ENCODE data around the gene MESP1. TPM values are rescaled to one million over a fixed set of nuclear protein-coding genes. Genes with fewer than 3 reads are reported as not detected.

MESP1 gene
- total and polyA plus RNA-seq, 2 of the 13 experiments (the other 11 are each of a cell fraction or from before 2014, with no cell fraction given): not detected

DNA sequence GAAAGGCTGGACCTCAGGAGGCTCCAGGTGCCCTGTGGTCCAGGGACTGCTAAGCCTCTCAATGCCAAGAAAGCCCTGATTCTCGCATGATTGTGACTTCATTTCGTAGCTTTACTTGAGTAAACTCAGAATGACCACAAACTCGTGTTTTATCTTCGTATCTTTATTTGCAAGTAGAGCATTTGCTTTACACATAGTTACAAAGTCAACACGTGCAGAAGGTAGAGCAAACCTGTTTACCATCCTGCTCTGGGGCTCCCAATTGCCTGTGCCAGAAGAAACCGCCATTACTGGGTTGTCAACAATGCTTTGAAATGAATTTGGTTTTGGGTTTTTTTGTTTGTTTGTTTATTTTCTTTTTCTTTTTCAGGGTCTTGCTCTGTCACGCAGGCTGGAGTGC is 5.8 kb upstream of the MESP1 start (continued):
- TF ChIP-seq, protein P1, sequence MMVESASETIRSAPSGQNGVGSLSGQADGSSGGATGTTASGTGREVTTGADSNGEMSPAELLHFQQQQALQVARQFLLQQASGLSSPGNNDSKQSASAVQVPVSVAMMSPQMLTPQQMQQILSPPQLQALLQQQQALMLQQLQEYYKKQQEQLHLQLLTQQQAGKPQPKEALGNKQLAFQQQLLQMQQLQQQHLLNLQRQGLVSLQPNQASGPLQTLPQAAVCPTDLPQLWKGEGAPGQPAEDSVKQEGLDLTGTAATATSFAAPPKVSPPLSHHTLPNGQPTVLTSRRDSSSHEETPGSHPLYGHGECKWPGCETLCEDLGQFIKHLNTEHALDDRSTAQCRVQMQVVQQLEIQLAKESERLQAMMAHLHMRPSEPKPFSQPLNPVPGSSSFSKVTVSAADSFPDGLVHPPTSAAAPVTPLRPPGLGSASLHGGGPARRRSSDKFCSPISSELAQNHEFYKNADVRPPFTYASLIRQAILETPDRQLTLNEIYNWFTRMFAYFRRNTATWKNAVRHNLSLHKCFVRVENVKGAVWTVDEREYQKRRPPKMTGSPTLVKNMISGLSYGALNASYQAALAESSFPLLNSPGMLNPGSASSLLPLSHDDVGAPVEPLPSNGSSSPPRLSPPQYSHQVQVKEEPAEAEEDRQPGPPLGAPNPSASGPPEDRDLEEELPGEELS (CRISPR knock-in tag; IDR thresholded peaks at IDR 0.05): peak; percentile 72
- no peak for TF ChIP-seq PBX2 (CRISPR knock-in tag; IDR thresholded peaks at IDR 0.05)
- TF ChIP-seq FOXA3 (CRISPR knock-in tag; IDR thresholded peaks at IDR 0.05): peak; percentile 64; the same call in 1 of the 2 replicates
- no peak for TF ChIP-seq ZNF614 (CRISPR knock-in tag; IDR thresholded peaks at IDR 0.05; ENCODE audit: borderline replicate concordance)
- TF ChIP-seq HOXA9 (CRISPR knock-in tag; IDR thresholded peaks at IDR 0.05; ENCODE audit: borderline replicate concordance): no peak
- TF ChIP-seq ZBTB38 (CRISPR knock-in tag; IDR thresholded peaks at IDR 0.05): no peak
- TF ChIP-seq, protein P2, sequence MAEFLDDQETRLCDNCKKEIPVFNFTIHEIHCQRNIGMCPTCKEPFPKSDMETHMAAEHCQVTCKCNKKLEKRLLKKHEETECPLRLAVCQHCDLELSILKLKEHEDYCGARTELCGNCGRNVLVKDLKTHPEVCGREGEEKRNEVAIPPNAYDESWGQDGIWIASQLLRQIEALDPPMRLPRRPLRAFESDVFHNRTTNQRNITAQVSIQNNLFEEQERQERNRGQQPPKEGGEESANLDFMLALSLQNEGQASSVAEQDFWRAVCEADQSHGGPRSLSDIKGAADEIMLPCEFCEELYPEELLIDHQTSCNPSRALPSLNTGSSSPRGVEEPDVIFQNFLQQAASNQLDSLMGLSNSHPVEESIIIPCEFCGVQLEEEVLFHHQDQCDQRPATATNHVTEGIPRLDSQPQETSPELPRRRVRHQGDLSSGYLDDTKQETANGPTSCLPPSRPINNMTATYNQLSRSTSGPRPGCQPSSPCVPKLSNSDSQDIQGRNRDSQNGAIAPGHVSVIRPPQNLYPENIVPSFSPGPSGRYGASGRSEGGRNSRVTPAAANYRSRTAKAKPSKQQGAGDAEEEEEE (CRISPR knock-in tag; IDR thresholded peaks at IDR 0.05; ENCODE audit: borderline replicate concordance): no peak
- peak; percentile 55; the same call in 1 of the 2 replicates for TF ChIP-seq BCL6 (CRISPR knock-in tag; IDR thresholded peaks at IDR 0.05)
- no peak for TF ChIP-seq DR1 (CRISPR knock-in tag; IDR thresholded peaks at IDR 0.05)
- TF ChIP-seq BHLHE40 (IDR thresholded peaks at IDR 0.05; ENCODE audit: low read length): peak; percentile 77
- no peak for TF ChIP-seq ZNF652 (CRISPR knock-in tag; IDR thresholded peaks at IDR 0.05; ENCODE audit: borderline replicate concordance, low read depth)
- peak; percentile 9; the same call in 1 of the 2 replicates for TF ChIP-seq HNF4A (CRISPR knock-in tag; IDR thresholded peaks at IDR 0.05)
- 0 out of 2 replicates have a peak, but pooled peaks have one; percentile 29 for TF ChIP-seq TBX3 (IDR thresholded peaks at IDR 0.05; ENCODE audit: borderline replicate concordance)
- TF ChIP-seq, protein P3, sequence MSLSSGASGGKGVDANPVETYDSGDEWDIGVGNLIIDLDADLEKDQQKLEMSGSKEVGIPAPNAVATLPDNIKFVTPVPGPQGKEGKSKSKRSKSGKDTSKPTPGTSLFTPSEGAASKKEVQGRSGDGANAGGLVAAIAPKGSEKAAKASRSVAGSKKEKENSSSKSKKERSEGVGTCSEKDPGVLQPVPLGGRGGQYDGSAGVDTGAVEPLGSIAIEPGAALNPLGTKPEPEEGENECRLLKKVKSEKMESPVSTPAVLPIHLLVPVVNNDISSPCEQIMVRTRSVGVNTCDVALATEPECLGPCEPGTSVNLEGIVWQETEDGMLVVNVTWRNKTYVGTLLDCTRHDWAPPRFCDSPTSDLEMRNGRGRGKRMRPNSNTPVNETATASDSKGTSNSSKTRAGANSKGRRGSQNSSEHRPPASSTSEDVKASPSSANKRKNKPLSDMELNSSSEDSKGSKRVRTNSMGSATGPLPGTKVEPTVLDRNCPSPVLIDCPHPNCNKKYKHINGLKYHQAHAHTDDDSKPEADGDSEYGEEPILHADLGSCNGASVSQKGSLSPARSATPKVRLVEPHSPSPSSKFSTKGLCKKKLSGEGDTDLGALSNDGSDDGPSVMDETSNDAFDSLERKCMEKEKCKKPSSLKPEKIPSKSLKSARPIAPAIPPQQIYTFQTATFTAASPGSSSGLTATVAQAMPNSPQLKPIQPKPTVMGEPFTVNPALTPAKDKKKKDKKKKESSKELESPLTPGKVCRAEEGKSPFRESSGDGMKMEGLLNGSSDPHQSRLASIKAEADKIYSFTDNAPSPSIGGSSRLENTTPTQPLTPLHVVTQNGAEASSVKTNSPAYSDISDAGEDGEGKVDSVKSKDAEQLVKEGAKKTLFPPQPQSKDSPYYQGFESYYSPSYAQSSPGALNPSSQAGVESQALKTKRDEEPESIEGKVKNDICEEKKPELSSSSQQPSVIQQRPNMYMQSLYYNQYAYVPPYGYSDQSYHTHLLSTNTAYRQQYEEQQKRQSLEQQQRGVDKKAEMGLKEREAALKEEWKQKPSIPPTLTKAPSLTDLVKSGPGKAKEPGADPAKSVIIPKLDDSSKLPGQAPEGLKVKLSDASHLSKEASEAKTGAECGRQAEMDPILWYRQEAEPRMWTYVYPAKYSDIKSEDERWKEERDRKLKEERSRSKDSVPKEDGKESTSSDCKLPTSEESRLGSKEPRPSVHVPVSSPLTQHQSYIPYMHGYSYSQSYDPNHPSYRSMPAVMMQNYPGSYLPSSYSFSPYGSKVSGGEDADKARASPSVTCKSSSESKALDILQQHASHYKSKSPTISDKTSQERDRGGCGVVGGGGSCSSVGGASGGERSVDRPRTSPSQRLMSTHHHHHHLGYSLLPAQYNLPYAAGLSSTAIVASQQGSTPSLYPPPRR (CRISPR knock-in tag; IDR thresholded peaks at IDR 0.05; ENCODE audit: borderline replicate concordance): peak; percentile 64; the same call in 1 of the 2 replicates
- no peak for TF ChIP-seq FOXP1 (IDR thresholded peaks at IDR 0.05)
- TF ChIP-seq FOXP1 (CRISPR knock-in tag; IDR thresholded peaks at IDR 0.05): peak; percentile 75
- TF ChIP-seq RARA (CRISPR knock-in tag; IDR thresholded peaks at IDR 0.05): 0 out of 2 replicates have a peak, but pooled peaks have one; percentile 8

Measured in HepG2 (cell line).